ENCODE results near the gene ZNF547. TPM values are rescaled to one million over a fixed set of nuclear protein-coding genes. Genes with fewer than 3 reads are reported as not detected.

The ZNF547 gene
- polyA plus RNA-seq, 1 experiment: 3.4 TPM

DNA sequence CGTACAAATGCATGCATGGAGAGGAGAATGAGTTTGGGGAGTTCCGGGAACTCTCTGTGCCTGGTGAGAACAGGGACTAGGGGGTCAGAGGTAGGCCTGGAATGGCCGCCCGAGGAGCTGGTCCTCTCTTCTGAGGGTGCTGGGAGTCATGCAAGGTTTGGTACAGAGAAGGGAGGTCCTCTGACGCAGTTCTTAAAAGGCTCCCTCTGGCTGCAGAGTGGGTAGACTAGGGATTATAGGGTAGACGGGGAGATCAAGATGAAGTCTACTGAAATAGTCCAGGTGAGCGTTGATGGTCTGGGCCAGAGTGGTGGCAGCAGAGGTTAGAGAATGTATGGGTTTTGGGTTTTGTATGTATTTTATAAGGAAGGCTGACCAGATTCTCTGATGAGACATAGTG is 11.5 kb upstream of the ZNF547 start:
- Histone ChIP-seq H3K4me3 (ENCODE audit: low read depth, low read length) (peak overlapping the region; percentile 99), H3K36me3 (ENCODE audit: control insufficient read depth, insufficient read depth, low read length) (peaks cover 11% of the 10 kb centered on the region), H3K27me3 (ENCODE audit: control insufficient read depth, insufficient read depth, low read length) (no peaks in the 10 kb centered on the region)
- CTCF ChIA-PET: no interaction called here
- no peak for DNase-seq (ENCODE audit: low read depth)
- TF ChIP-seq, protein P1, sequence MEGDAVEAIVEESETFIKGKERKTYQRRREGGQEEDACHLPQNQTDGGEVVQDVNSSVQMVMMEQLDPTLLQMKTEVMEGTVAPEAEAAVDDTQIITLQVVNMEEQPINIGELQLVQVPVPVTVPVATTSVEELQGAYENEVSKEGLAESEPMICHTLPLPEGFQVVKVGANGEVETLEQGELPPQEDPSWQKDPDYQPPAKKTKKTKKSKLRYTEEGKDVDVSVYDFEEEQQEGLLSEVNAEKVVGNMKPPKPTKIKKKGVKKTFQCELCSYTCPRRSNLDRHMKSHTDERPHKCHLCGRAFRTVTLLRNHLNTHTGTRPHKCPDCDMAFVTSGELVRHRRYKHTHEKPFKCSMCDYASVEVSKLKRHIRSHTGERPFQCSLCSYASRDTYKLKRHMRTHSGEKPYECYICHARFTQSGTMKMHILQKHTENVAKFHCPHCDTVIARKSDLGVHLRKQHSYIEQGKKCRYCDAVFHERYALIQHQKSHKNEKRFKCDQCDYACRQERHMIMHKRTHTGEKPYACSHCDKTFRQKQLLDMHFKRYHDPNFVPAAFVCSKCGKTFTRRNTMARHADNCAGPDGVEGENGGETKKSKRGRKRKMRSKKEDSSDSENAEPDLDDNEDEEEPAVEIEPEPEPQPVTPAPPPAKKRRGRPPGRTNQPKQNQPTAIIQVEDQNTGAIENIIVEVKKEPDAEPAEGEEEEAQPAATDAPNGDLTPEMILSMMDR (IDR thresholded peaks at IDR 0.05; ENCODE audit: insufficient read depth, low read depth, low read length): no peak
- POLR2A ChIA-PET: no interaction called here

DNA sequence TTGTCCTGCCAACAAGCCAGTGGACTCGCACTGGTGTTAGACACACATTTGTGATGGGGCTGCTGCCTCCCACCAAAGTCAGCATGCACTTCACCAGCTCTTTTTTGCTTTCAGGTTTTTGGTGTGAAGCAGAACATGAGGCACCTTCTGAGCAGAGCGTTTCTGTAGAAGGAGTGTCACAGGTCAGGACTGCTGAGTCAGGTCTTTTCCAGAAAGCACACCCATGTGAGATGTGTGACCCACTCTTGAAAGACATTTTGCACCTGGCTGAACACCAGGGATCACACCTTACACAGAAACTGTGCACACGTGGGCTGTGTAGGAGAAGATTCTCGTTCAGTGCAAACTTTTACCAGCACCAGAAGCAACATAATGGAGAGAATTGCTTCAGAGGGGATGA is 7.4 kb upstream of the ZNF547 start:
- no peak for DNase-seq (ENCODE audit: low read depth)
- ChIA-PET CTCF (no interaction called here), POLR2A (no interaction called here)
- H3K4me3 ChIP-seq (ENCODE audit: low read depth, low read length): no peak overlapping the region
- H3K36me3 ChIP-seq (ENCODE audit: control insufficient read depth, insufficient read depth, low read length): peaks cover 17% of the 10 kb centered on the region
- TF ChIP-seq, protein P1 (IDR thresholded peaks at IDR 0.05; ENCODE audit: insufficient read depth, low read depth, low read length): no peak
- H3K27me3 ChIP-seq (ENCODE audit: control insufficient read depth, insufficient read depth, low read length): no peaks in the 10 kb centered on the region

- DNase-seq (ENCODE audit: low read depth): no peak
- POLR2A ChIA-PET: no interaction called here
- peaks cover 17% of the 10 kb centered on the region for H3K36me3 ChIP-seq (ENCODE audit: control insufficient read depth, insufficient read depth, low read length)
- CTCF ChIA-PET: interaction anchor here (0.7 kb wide), 1 partner anchor 79 kb away, joined by 4 read pairs; no protein-coding TSS in a partner anchor
- no peaks in the 10 kb centered on the region for H3K27me3 ChIP-seq (ENCODE audit: control insufficient read depth, insufficient read depth, low read length)
- H3K4me3 ChIP-seq (ENCODE audit: low read depth, low read length): no peak overlapping the region
- TF ChIP-seq, protein P1 (IDR thresholded peaks at IDR 0.05; ENCODE audit: insufficient read depth, low read depth, low read length): no peak
Measured at GRCh38 chr19:57357406-57357805, 5.9 kb upstream of the ZNF547 start.

- TF ChIP-seq, protein P1 (IDR thresholded peaks at IDR 0.05; ENCODE audit: insufficient read depth, low read depth, low read length): no peak
- no peak for DNase-seq (ENCODE audit: low read depth)
- POLR2A ChIA-PET: no interaction called here
- Histone ChIP-seq H3K36me3 (ENCODE audit: control insufficient read depth, insufficient read depth, low read length) (peaks cover 17% of the 10 kb centered on the region), H3K4me3 (ENCODE audit: low read depth, low read length) (no peak overlapping the region), H3K27me3 (ENCODE audit: control insufficient read depth, insufficient read depth, low read length) (no peaks in the 10 kb centered on the region)
- CTCF ChIA-PET: no interaction called here
Measured at GRCh38 chr19:57359300-57359699, 4.1 kb upstream of the ZNF547 start.

GRCh38 chr19:57362419-57362818 is 932 bp upstream of the ZNF547 start:
- Histone ChIP-seq H3K36me3 (ENCODE audit: control insufficient read depth, insufficient read depth, low read length) (peaks cover 2% of the 10 kb centered on the region), H3K27me3 (ENCODE audit: control insufficient read depth, insufficient read depth, low read length) (no peaks in the 10 kb centered on the region), H3K4me3 (ENCODE audit: low read depth, low read length) (peak overlapping the region; percentile 48)
- ChIA-PET POLR2A (interaction anchor here (0.6 to 1.3 kb wide), 2 partner anchors 12 to 27 kb away, joined by 3 to 4 read pairs; partner anchors contain the start of genes ZNF304 and ZNF548), CTCF (no interaction called here)
- no peak for DNase-seq (ENCODE audit: low read depth)
- TF ChIP-seq, protein P1 (IDR thresholded peaks at IDR 0.05; ENCODE audit: insufficient read depth, low read depth, low read length): no peak
